ENCODE data around the gene TPM3. TPM values are rescaled to one million over a fixed set of nuclear protein-coding genes. Genes with fewer than 3 reads are reported as not detected.

The TPM3 gene
- total and polyA plus RNA-seq, 10 of the 15 experiments (the other 5 are each of a cell fraction or from before 2014, with no cell fraction given), result 270 to 759 (median 505) TPM

DNA sequence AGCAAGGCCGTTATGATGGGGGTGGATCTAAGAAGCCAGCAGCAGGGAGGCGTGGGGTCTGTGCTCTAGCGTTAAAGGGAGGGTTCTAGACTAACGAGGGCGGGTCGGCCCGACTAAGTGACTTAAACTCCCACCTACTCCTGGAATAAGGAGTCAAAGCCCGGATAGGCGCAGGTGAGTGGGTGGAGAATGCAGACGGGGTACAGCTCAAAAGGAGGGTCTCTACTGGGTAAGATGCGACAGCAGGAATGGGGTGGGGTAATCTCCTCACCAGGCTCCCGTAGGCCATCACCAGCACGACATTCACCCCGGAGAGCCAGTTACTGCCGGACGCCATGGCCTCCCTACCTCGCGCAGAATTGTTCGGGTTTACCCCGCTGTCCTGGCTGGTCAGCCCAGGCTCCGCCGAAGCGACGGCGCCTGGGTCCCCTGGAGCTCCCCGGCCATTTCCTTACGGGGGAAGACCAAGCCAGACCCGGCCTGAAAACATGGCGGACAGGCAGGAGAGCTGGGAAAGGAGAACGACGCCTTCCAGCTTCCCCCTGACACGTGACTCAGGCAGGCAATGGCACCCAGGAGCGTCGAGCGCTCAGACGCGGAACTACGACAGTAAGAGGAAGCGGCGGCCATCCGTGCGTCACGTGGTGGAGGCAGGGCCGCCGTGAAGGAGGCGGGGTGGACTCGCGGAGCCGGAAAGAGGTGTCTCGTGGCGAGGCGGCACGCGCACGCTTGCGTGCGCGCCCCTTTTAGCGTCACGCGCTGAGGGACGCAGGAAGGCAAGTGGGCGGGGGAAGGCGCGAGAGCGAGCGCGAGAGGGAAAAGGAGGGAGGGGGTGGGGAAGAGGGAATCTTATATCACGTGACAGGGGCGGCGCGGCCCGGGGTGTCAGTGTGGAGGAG lies 28.4 kb upstream of the TPM3 start, which contains the start of gene UBAP2L:
UBAP2L (plus strand) TSS at position 885 of the 899 bp plus-strand sequence. CDS start 4,169 bp downstream, outside the sequence.
- Histone ChIP-seq H3K4me3 (peak within 1 kb of the TSS; percentile 99), H4K20me1 (ENCODE audit: control insufficient read depth, insufficient read depth) (no peaks in the 10 kb centered on the region; the same call in 1 of the 2 replicates), H3K27me3 (replicated peaks in 1 of 2; ENCODE audit: control insufficient read depth in 2 of 2, insufficient read depth in 2 of 2, low read length in 1 of 2) (no peaks in the 10 kb centered on the region), H3K4me1 (ENCODE audit: control insufficient read depth, insufficient read depth, low read length) (peaks cover 21% of the 10 kb centered on the region), H3K27ac (ENCODE audit: control insufficient read depth, insufficient read depth) (peak within 1 kb of the TSS; percentile 99), H3K9me3 (replicated peaks; ENCODE audit: control insufficient read depth, insufficient read depth, low read length) (no peaks in the 10 kb centered on the region), H3K4me2 (ENCODE audit: control insufficient read depth, insufficient read depth) (peak within 1 kb of the TSS; percentile 93), H3K79me2 (ENCODE audit: control insufficient read depth, insufficient read depth, low read length) (peaks cover 85% of the 10 kb centered on the region), H3K9ac (ENCODE audit: control insufficient read depth, insufficient read depth, low read length) (peak within 1 kb of the TSS; percentile 100), H2AFZ (ENCODE audit: control insufficient read depth, low read depth, low read length) (peak within 1 kb of the TSS; percentile 87), H3K36me3 (ENCODE audit: control insufficient read depth in 2 of 2, insufficient read depth in 2 of 2, low read length in 1 of 2) (peaks cover 0 to 18% of the 10 kb centered on the region in 2 experiments; a peak in 2 of 4 replicates)
- ChIA-PET CTCF (interaction anchor here (0.6 to 4.6 kb wide), 5 partner anchors 21 to 259 kb away, joined by 3 to 29 read pairs (median 5); no protein-coding TSS in a partner anchor), RAD21 (ENCODE audit: unreplicated experiment) (interaction anchor here (1.0 to 2.2 kb wide), 3 partner anchors 52 to 650 kb away, joined by 3 to 12 read pairs (median 4); partner anchors contain the start of genes HAX1 and KCNN3), POLR2A (interaction anchor here (1.0 to 2.8 kb wide), 7 partner anchors 14 to 261 kb away, joined by 3 to 13 read pairs (median 6); partner anchors contain the start of gene HAX1), SMC1A (ENCODE audit: uncharacterized antibody, unreplicated experiment) (interaction anchor here (1.1 to 2.4 kb wide), 4 partner anchors 13 to 29 kb away, joined by 3 to 8 read pairs (median 4); partner anchors contain the start of gene TPM3)
- WGBS (ENCODE audit: insufficient coverage, insufficient replicate concordance, low lambda C conversion rate, missing lambda C conversion rate), result under 1% methylated on average over 64 of the region's 73 CpGs
- in situ Hi-C loops (cut with MboI) (no loop called here), intact Hi-C loops (cut with micrococcal nuclease; ENCODE audit: unreplicated experiment) (loop anchor here (2.0 kb wide), 1 partner anchor 38 kb away; no protein-coding TSS in a partner anchor)
- peak; percentile 96 for FAIRE-seq
- peak; percentile 98 for DNase-seq (ENCODE audit: low read depth, low spot score)
- BruUV-seq (replicated peaks), result TSS peak; percentile 81
- peak; percentile 90 for ATAC-seq
- TF ChIP-seq ZNF622 (IDR thresholded peaks at IDR 0.05), result no peak
- no peak for TF ChIP-seq ESRRA (IDR thresholded peaks at IDR 0.05; ENCODE audit: low read length)
- TF ChIP-seq SPI1 (IDR thresholded peaks at IDR 0.05; ENCODE audit: borderline replicate concordance, insufficient read depth, low read depth, low read length), result peak; percentile 87
- TF ChIP-seq STAT3 (IDR thresholded peaks at IDR 0.05; ENCODE audit: low read depth, low read length), result no peak
- TF ChIP-seq HDGF (IDR thresholded peaks at IDR 0.05), result peak; percentile 98
- TF ChIP-seq, protein P1, sequence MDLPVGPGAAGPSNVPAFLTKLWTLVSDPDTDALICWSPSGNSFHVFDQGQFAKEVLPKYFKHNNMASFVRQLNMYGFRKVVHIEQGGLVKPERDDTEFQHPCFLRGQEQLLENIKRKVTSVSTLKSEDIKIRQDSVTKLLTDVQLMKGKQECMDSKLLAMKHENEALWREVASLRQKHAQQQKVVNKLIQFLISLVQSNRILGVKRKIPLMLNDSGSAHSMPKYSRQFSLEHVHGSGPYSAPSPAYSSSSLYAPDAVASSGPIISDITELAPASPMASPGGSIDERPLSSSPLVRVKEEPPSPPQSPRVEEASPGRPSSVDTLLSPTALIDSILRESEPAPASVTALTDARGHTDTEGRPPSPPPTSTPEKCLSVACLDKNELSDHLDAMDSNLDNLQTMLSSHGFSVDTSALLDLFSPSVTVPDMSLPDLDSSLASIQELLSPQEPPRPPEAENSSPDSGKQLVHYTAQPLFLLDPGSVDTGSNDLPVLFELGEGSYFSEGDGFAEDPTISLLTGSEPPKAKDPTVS (IDR thresholded peaks at IDR 0.05; ENCODE audit: low read depth, low read length), result no peak
- TF ChIP-seq, protein P2, sequence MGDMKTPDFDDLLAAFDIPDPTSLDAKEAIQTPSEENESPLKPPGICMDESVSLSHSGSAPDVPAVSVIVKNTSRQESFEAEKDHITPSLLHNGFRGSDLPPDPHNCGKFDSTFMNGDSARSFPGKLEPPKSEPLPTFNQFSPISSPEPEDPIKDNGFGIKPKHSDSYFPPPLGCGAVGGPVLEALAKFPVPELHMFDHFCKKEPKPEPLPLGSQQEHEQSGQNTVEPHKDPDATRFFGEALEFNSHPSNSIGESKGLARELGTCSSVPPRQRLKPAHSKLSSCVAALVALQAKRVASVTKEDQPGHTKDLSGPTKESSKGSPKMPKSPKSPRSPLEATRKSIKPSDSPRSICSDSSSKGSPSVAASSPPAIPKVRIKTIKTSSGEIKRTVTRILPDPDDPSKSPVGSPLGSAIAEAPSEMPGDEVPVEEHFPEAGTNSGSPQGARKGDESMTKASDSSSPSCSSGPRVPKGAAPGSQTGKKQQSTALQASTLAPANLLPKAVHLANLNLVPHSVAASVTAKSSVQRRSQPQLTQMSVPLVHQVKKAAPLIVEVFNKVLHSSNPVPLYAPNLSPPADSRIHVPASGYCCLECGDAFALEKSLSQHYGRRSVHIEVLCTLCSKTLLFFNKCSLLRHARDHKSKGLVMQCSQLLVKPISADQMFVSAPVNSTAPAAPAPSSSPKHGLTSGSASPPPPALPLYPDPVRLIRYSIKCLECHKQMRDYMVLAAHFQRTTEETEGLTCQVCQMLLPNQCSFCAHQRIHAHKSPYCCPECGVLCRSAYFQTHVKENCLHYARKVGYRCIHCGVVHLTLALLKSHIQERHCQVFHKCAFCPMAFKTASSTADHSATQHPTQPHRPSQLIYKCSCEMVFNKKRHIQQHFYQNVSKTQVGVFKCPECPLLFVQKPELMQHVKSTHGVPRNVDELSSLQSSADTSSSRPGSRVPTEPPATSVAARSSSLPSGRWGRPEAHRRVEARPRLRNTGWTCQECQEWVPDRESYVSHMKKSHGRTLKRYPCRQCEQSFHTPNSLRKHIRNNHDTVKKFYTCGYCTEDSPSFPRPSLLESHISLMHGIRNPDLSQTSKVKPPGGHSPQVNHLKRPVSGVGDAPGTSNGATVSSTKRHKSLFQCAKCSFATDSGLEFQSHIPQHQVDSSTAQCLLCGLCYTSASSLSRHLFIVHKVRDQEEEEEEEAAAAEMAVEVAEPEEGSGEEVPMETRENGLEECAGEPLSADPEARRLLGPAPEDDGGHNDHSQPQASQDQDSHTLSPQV (IDR thresholded peaks at IDR 0.05), result no peak
- TF ChIP-seq, protein P3, sequence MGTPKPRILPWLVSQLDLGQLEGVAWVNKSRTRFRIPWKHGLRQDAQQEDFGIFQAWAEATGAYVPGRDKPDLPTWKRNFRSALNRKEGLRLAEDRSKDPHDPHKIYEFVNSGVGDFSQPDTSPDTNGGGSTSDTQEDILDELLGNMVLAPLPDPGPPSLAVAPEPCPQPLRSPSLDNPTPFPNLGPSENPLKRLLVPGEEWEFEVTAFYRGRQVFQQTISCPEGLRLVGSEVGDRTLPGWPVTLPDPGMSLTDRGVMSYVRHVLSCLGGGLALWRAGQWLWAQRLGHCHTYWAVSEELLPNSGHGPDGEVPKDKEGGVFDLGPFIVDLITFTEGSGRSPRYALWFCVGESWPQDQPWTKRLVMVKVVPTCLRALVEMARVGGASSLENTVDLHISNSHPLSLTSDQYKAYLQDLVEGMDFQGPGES (IDR thresholded peaks at IDR 0.05), result no peak
- peak; percentile 72; the same call in 1 of the 2 replicates for TF ChIP-seq BACH1 (IDR thresholded peaks at IDR 0.05; ENCODE audit: borderline replicate concordance)
- TF ChIP-seq, protein P4, sequence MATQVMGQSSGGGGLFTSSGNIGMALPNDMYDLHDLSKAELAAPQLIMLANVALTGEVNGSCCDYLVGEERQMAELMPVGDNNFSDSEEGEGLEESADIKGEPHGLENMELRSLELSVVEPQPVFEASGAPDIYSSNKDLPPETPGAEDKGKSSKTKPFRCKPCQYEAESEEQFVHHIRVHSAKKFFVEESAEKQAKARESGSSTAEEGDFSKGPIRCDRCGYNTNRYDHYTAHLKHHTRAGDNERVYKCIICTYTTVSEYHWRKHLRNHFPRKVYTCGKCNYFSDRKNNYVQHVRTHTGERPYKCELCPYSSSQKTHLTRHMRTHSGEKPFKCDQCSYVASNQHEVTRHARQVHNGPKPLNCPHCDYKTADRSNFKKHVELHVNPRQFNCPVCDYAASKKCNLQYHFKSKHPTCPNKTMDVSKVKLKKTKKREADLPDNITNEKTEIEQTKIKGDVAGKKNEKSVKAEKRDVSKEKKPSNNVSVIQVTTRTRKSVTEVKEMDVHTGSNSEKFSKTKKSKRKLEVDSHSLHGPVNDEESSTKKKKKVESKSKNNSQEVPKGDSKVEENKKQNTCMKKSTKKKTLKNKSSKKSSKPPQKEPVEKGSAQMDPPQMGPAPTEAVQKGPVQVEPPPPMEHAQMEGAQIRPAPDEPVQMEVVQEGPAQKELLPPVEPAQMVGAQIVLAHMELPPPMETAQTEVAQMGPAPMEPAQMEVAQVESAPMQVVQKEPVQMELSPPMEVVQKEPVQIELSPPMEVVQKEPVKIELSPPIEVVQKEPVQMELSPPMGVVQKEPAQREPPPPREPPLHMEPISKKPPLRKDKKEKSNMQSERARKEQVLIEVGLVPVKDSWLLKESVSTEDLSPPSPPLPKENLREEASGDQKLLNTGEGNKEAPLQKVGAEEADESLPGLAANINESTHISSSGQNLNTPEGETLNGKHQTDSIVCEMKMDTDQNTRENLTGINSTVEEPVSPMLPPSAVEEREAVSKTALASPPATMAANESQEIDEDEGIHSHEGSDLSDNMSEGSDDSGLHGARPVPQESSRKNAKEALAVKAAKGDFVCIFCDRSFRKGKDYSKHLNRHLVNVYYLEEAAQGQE (IDR thresholded peaks at IDR 0.05; ENCODE audit: low read depth, low read length), result peak; percentile 45; the same call in 1 of the 2 replicates

Data from GM12878 (cell line).